Spleen (tissue), 3 donors: ENCODE measurements around the gene CORIN.

Experiments used
- POLR2A ChIP-seq, 3 donors: fragments of 450-650 bp; IDR thresholded peaks; one replicate each; pipeline ENCODE4 v1.5.1; 2017; ENCODE audit warnings: antibody characterized with exemption in 3 of 3, mild to moderate bottlenecking in 1 of 3
- POLR2AphosphoS5 ChIP-seq, 3 donors: sonication (generic); formaldehyde crosslinking; IDR thresholded peaks; one replicate each; pipeline ENCODE4 v1.5.1; 2017; ENCODE audit warnings: antibody characterized with exemption in 3 of 3

DNA sequence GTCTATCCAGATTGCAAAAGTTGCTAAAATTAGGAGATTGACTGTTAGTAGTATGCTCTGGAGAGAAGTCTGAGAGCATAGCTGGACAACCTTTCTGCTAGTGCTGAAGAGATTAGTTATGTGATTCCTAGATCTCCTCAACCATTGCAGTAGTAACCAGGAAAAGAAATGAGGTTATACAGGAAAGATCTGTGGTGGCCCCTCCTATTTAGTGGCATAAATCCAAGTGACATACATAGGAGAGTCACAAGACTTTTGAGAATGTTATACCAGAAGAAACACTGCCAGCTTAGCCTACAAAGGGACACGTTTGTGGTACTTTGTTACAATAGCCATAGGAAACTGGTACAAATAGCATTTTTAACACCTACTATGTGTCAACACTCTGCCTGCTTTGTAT is 247.5 kb downstream of the CORIN start:
- no peak for TF ChIP-seq POLR2A (IDR thresholded peaks at IDR 0.05)
- no peak for TF ChIP-seq POLR2AphosphoS5 (IDR thresholded peaks at IDR 0.05)
